Fibroblast of mammary gland (primary cell): ENCODE results near the gene DAP3.
"Not testable (repeated sequence)": the region's sequence is repeated elsewhere in the genome, so short reads cannot be mapped to it uniquely, and the experiment has no call there.

Source experiments
- DNase-seq: peaks from one replicate; pipeline ENCODE4 v3.0.0-alpha.2; 2010; ENCODE audit warnings: low read depth
- H3K4me3 ChIP-seq: 2 replicates; pipeline ENCODE4 v1.5.1; 2011; ENCODE audit warnings: low read depth, mild to moderate bottlenecking, low read length, moderate library complexity; ENCODE audit not compliant: control insufficient read depth
- CTCF ChIP-seq: conservative IDR thresholded peaks from 2 replicates; pipeline ENCODE4 v1.5.1; 2011; ENCODE audit warnings: low read depth, low read length, inconsistent platforms; ENCODE audit not compliant: control insufficient read depth, insufficient read depth

DAP3 gene

GRCh38 chr1:155729031-155729898 lies 40.4 kb downstream of the DAP3 start:
- TF ChIP-seq CTCF: peak; percentile 77
- H3K4me3 ChIP-seq: no peak overlapping the region
- DNase-seq: peak; percentile 75

- TF ChIP-seq CTCF: no peak
- no peak for DNase-seq
- no peak overlapping the region for H3K4me3 ChIP-seq
Observed at GRCh38 chr1:155740995-155741394, 52.1 kb downstream of the DAP3 start.

- TF ChIP-seq CTCF: no peak
- DNase-seq: no peak
Observed at GRCh38 chr1:155741908-155742307, 53.0 kb downstream of the DAP3 start.

GRCh38 chr1:155744711-155745283 lies 55.9 kb downstream of the DAP3 start:
- H3K4me3 ChIP-seq: peak overlapping the region; percentile 64
- DNase-seq: no peak
- no peak for TF ChIP-seq CTCF

More at GRCh38 chr1:155741908-155742307, 53.0 kb downstream of the DAP3 start:
- no peak overlapping the region for H3K4me3 ChIP-seq

GRCh38 chr1:155745284-155746228 lies 56.7 kb downstream of the DAP3 start:
- H3K4me3 ChIP-seq: peak overlapping the region; percentile 64
- DNase-seq: peak; percentile 98

GRCh38 chr1:155747586-155747985 lies 58.7 kb downstream of the DAP3 start:
- not testable (repeated sequence) for H3K4me3 ChIP-seq

GRCh38 chr1:155748141-155748540 lies 59.2 kb downstream of the DAP3 start:
- not testable (repeated sequence) for H3K4me3 ChIP-seq
- DNase-seq: peak; percentile 5

More at GRCh38 chr1:155747586-155747985, 58.7 kb downstream of the DAP3 start:
- DNase-seq: not testable (repeated sequence)

GRCh38 chr1:155759017-155759416 lies 70.1 kb downstream of the DAP3 start:
- not testable (repeated sequence) for DNase-seq

More at GRCh38 chr1:155759017-155759416, 70.1 kb downstream of the DAP3 start:
- not testable (repeated sequence) for H3K4me3 ChIP-seq
